ENCODE data around the gene RASAL2.

DNA sequence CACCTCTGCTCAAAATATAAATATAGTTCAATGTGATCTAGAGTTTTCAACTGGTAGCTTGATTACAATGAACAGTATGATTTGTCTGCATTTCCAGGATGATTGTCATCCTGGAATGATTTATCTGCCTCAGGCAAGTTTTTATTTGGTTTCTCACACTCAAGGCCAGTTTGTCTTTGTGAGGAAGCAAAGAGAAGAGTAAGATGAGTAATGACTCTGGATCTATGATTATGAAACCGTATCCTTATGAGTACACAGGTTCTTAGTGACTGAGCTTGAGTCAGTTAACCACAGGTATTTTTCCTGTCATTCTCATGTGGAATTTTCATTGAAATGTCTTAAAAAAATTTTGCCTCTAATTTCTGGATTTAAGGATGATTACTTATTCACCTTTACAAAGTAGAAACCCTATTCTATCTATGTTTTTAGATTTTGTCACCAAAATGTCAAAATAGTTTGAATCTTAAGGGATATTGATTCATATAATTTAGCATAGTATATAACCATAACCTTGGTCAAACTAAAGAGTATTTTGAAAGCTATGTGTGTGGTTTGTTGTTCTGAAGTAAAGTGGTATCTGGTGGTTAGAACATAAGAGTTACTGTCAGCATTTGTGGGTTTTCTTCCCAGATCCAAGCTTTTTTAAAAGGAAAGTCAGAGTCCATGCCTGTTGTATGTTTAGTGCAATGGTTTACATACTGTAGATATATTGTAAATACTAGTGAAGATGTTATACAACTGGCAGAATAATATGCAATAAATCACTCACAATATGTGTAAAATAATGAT is 145.0 kb downstream of the RASAL2 start:
- TF ChIP-seq, protein P1, sequence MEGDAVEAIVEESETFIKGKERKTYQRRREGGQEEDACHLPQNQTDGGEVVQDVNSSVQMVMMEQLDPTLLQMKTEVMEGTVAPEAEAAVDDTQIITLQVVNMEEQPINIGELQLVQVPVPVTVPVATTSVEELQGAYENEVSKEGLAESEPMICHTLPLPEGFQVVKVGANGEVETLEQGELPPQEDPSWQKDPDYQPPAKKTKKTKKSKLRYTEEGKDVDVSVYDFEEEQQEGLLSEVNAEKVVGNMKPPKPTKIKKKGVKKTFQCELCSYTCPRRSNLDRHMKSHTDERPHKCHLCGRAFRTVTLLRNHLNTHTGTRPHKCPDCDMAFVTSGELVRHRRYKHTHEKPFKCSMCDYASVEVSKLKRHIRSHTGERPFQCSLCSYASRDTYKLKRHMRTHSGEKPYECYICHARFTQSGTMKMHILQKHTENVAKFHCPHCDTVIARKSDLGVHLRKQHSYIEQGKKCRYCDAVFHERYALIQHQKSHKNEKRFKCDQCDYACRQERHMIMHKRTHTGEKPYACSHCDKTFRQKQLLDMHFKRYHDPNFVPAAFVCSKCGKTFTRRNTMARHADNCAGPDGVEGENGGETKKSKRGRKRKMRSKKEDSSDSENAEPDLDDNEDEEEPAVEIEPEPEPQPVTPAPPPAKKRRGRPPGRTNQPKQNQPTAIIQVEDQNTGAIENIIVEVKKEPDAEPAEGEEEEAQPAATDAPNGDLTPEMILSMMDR (IDR thresholded peaks at IDR 0.05) = no peak
- no peak for TF ChIP-seq EZH2 (IDR thresholded peaks at IDR 0.05; ENCODE audit: borderline replicate concordance, insufficient read depth, low read depth, low read length, poor library complexity, severe bottlenecking)
